Thymus (tissue), 11 donors: ENCODE results near the gene RPL10A. TPM values are rescaled to one million over a fixed set of nuclear protein-coding genes. Genes with fewer than 3 reads are reported as not detected.
"Not testable (repeated sequence)": the region's sequence is repeated elsewhere in the genome, so short reads cannot be mapped to it uniquely, and the experiment has no call there.

Experiments used
- DNase-seq, 9 donors: peaks; one replicate each; pipeline ENCODE4 v3.0.0-alpha.2; 2013; ENCODE audit warnings: low spot score in 9 of 9, low read depth in 6 of 9, missing footprints in 1 of 9
- H3K27ac ChIP-seq, 2 donors: one replicate each; pipeline ENCODE4 v1.5.1; 2013; ENCODE audit warnings: control low read depth in 1 of 2, low read depth in 1 of 2, low read length in 1 of 2, mild to moderate bottlenecking in 1 of 2, moderate library complexity in 1 of 2
- H3K27me3 ChIP-seq, 2 donors: one replicate each; pipeline ENCODE4 v1.5.1; 2013; ENCODE audit warnings: low read length in 1 of 2; ENCODE audit not compliant: control insufficient read depth in 2 of 2, insufficient read depth in 1 of 2
- H3K36me3 ChIP-seq, 2 donors: one replicate each; pipeline ENCODE4 v1.5.1; 2013; ENCODE audit warnings: low read length in 1 of 2, mild to moderate bottlenecking in 1 of 2, moderate library complexity in 1 of 2; ENCODE audit not compliant: control insufficient read depth in 2 of 2, insufficient read depth in 2 of 2
- H3K4me1 ChIP-seq, 2 donors: one replicate each; pipeline ENCODE4 v1.5.1; 2013; ENCODE audit warnings: low read length in 2 of 2; ENCODE audit not compliant: control insufficient read depth in 2 of 2, insufficient read depth in 2 of 2
- H3K4me3 ChIP-seq, 2 donors: one replicate each; pipeline ENCODE4 v1.5.1; 2013; ENCODE audit warnings: low read length in 2 of 2, control low read depth in 1 of 2, mild to moderate bottlenecking in 1 of 2
- H3K9me3 ChIP-seq, 2 donors: one replicate each; pipeline ENCODE4 v1.5.1; 2013; ENCODE audit warnings: low read length in 1 of 2, mild to moderate bottlenecking in 1 of 2; ENCODE audit not compliant: control insufficient read depth in 2 of 2, insufficient read depth in 1 of 2
- WGBS: extraction: QIAGEN DNeasy Blood & Tissue Kit; methylation state at CpG from one replicate; pipeline ENCODE4 v1.1.7; 2013; 5-methylcytosine and 5-hydroxymethylcytosine counted together
- polyA plus RNA-seq: library from polyadenylated mRNA; stranded (reverse); fragments of 200-250 nt; gene quantifications from one replicate; pipeline ENCODE4 v1.2.3, GENCODE V29; 2013
- total RNA-seq: library from RNA; stranded (reverse); fragments of 120-200 nt; gene quantifications from one replicate; pipeline ENCODE4 v1.2.4, GENCODE V29; 2013
- donor health status: healthy.

The RPL10A gene
- total and polyA plus RNA-seq, 2 donors = 1,878 to 2,373 TPM

- H3K9me3 ChIP-seq = peaks cover 0 to 17% of the 10 kb centered on the region in 2 donors
- no peaks in the 10 kb centered on the region for H3K4me1 ChIP-seq
- peaks cover 12 to 34% of the 10 kb centered on the region in 2 donors for H3K36me3 ChIP-seq
- no peaks in the 10 kb centered on the region for H3K27me3 ChIP-seq
- H3K4me3 ChIP-seq = no peak overlapping the region
- WGBS = 95% methylated on average over 10 of the region's 10 CpGs
- no peak for DNase-seq
- H3K27ac ChIP-seq = no peak overlapping the region
Observed at GRCh38 chr6:35428421-35429149, 39.6 kb upstream of the RPL10A start.

- WGBS = 96% methylated on average over 2 of the region's 2 CpGs
- no peak overlapping the region for H3K27ac ChIP-seq
- no peaks in the 10 kb centered on the region for H3K4me1 ChIP-seq
- H3K9me3 ChIP-seq = peaks cover 0 to 17% of the 10 kb centered on the region in 2 donors
- H3K27me3 ChIP-seq = no peaks in the 10 kb centered on the region
- no peak overlapping the region for H3K4me3 ChIP-seq
- H3K36me3 ChIP-seq = peaks cover 11 to 28% of the 10 kb centered on the region in 2 donors
- DNase-seq = no peak
Observed at GRCh38 chr6:35429463-35429862, 38.7 kb upstream of the RPL10A start.

GRCh38 chr6:35432291-35432690, 35.9 kb upstream of the RPL10A start:
- Histone ChIP-seq H3K27me3 (no peaks in the 10 kb centered on the region), H3K4me3 (no peak overlapping the region), H3K36me3 (peaks cover 0 to 3% of the 10 kb centered on the region in 2 donors), H3K9me3 (peaks cover 0 to 17% of the 10 kb centered on the region in 2 donors), H3K27ac (no peak overlapping the region), H3K4me1 (no peaks in the 10 kb centered on the region)
- WGBS = 97% methylated on average over 4 of the region's 4 CpGs
- no peak for DNase-seq

- H3K4me1 ChIP-seq, H3K27ac ChIP-seq, H3K27me3 ChIP-seq, H3K36me3 ChIP-seq, H3K4me3 ChIP-seq, DNase-seq: not testable (repeated sequence)
- WGBS = 93% methylated on average over 3 of the region's 3 CpGs
- peaks cover 0 to 17% of the 10 kb centered on the region in 2 donors for H3K9me3 ChIP-seq
Observed at GRCh38 chr6:35432702-35433101, 35.5 kb upstream of the RPL10A start.

- H3K9me3 ChIP-seq = no peaks in the 10 kb centered on the region
- no peak overlapping the region for H3K27ac ChIP-seq
- H3K27me3 ChIP-seq = no peaks in the 10 kb centered on the region
- 95% methylated on average over 16 of the region's 16 CpGs for WGBS
- no peaks in the 10 kb centered on the region for H3K36me3 ChIP-seq
- no peak overlapping the region for H3K4me3 ChIP-seq
- H3K4me1 ChIP-seq = no peaks in the 10 kb centered on the region
- no peak for DNase-seq
Observed at GRCh38 chr6:35435074-35435837, 32.9 kb upstream of the RPL10A start.

GRCh38 chr6:35436071-35436857, 31.9 kb upstream of the RPL10A start:
- Histone ChIP-seq H3K36me3 (no peaks in the 10 kb centered on the region), H3K9me3 (no peaks in the 10 kb centered on the region), H3K27me3 (no peaks in the 10 kb centered on the region), H3K4me3 (no peak overlapping the region), H3K4me1 (no peaks in the 10 kb centered on the region), H3K27ac (no peak overlapping the region)
- no peak for DNase-seq
- 93% methylated on average over 8 of the region's 8 CpGs for WGBS

GRCh38 chr6:35438378-35439065, 29.7 kb upstream of the RPL10A start:
- not testable (repeated sequence) for H3K9me3 ChIP-seq, DNase-seq, H3K27me3 ChIP-seq, H3K36me3 ChIP-seq, H3K4me1 ChIP-seq, H3K4me3 ChIP-seq, H3K27ac ChIP-seq
- 97% methylated on average over 7 of the region's 7 CpGs for WGBS

- Histone ChIP-seq H3K27me3 (no peaks in the 10 kb centered on the region), H3K36me3 (no peaks in the 10 kb centered on the region), H3K4me1 (no peaks in the 10 kb centered on the region), H3K9me3 (no peaks in the 10 kb centered on the region), H3K27ac (no peak overlapping the region), H3K4me3 (no peak overlapping the region)
- no peak for DNase-seq
- 70% methylated on average over 3 of the region's 3 CpGs for WGBS
Observed at GRCh38 chr6:35439308-35439707, 28.9 kb upstream of the RPL10A start.
